Cerebellar cortex (tissue), 1 donor: ENCODE data around the gene MFSD12.
A peak's percentile ranks its signal among the peaks of the same experiment; 100 is the strongest.

ENCODE experiments used
- DNase-seq: peaks from one replicate; pipeline ENCODE4 v3.0.0-alpha.2; 2015; ENCODE audit warnings: low spot score

MFSD12 gene

GRCh38 chr19:3557461-3558248 lies at the start of gene MFSD12:
MFSD12 (minus strand) TSS chr19:3557586; CDS start chr19:3557403, 183 bp downstream.
- DNase-seq = peak; percentile 91

- peak; percentile 28 for DNase-seq
These were observed 49.4 kb upstream of the MFSD12 start, which contains the start of gene TBXA2R for GRCh38 chr19:3606690-3607289. TBXA2R (minus strand) TSS chr19:3606875; CDS start chr19:3600634, 6,241 bp downstream.

- no peak for DNase-seq
These were observed 48.8 kb upstream of the MFSD12 start for GRCh38 chr19:3606174-3606689.

GRCh38 chr19:3605770-3606169 lies 48.4 kb upstream of the MFSD12 start:
- no peak for DNase-seq

- DNase-seq = no peak
These were observed 48.0 kb upstream of the MFSD12 start for GRCh38 chr19:3605361-3605760.

- DNase-seq = no peak
These were observed 47.6 kb upstream of the MFSD12 start for GRCh38 chr19:3604987-3605343.

GRCh38 chr19:3604227-3604986 lies 47.0 kb upstream of the MFSD12 start:
- DNase-seq = no peak

- DNase-seq = no peak
These were observed 45.9 kb upstream of the MFSD12 start for GRCh38 chr19:3603121-3603811.

- DNase-seq = no peak
These were observed 43.6 kb upstream of the MFSD12 start for GRCh38 chr19:3601021-3601420.

GRCh38 chr19:3599776-3600187 lies 42.4 kb upstream of the MFSD12 start:
- DNase-seq = no peak

- no peak for DNase-seq
These were observed 38.2 kb upstream of the MFSD12 start for GRCh38 chr19:3595521-3596061.

GRCh38 chr19:3593156-3593555 lies 35.8 kb upstream of the MFSD12 start:
- DNase-seq = no peak

- DNase-seq = no peak
These were observed 34.7 kb upstream of the MFSD12 start for GRCh38 chr19:3591876-3592613.

- DNase-seq = no peak
These were observed 33.7 kb upstream of the MFSD12 start for GRCh38 chr19:3590991-3591659.

- DNase-seq = no peak
These were observed 32.6 kb upstream of the MFSD12 start for GRCh38 chr19:3589949-3590348.

- no peak for DNase-seq
These were observed 32.1 kb upstream of the MFSD12 start for GRCh38 chr19:3589439-3589838.

- DNase-seq = no peak
These were observed 29.4 kb upstream of the MFSD12 start for GRCh38 chr19:3586707-3587346.

- DNase-seq = no peak
These were observed 28.8 kb upstream of the MFSD12 start for GRCh38 chr19:3586127-3586626.

GRCh38 chr19:3585301-3586126 lies 28.1 kb upstream of the MFSD12 start, which contains the start of gene GIPC3:
GIPC3 (plus strand) TSS chr19:3585478; CDS start chr19:3585598, 120 bp downstream.
- no peak for DNase-seq
